ENCODE data around the gene MAST2. TPM values are rescaled to one million over a fixed set of nuclear protein-coding genes. Genes with fewer than 3 reads are reported as not detected.

The MAST2 gene
- total and polyA plus RNA-seq, 2 of the 4 experiments (the other 2 are of a cell fraction), result 14.2 to 41.0 TPM

DNA sequence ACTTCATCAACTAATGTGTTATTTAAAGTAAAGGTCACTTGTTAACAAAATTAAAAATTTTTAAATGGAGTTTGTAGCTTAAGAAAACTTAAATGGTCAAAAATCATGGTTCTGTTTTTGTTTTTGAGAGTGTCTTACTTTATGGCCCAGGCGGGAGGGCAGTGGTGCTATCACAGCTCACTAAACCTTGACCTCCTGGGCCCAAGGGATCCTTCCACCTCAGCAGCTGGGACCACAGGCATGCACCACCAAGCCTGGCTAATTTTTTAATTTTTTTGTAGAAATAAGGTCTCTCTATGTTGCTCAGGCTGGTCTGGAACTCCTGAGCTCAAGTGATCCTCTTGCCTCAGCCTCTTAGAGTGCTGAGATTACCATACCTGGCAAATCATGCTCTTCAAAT is 111.4 kb downstream of the MAST2 start:
- H3K27ac ChIP-seq (ENCODE audit: insufficient read depth, low read length), result no peak overlapping the region
- WGBS, 2 experiments (ENCODE audit: extremely low coverage in 2 of 2, insufficient read length in 1 of 2), result no CpG with 5 or more reads among the region's 1 CpG
- H3K9ac ChIP-seq (ENCODE audit: low read depth, low read length), result no peak overlapping the region
- ChIA-PET POLR2A (ENCODE audit: unreplicated experiment) (no interaction called here), CTCF (interaction anchor here (0.5 kb wide), 1 partner anchor 10 kb away, joined by 4 read pairs; no protein-coding TSS in a partner anchor)
- no peak overlapping the region for H2BK120ac ChIP-seq (ENCODE audit: low read depth, low read length)
- ATAC-seq (ENCODE audit: low read depth) (no peak), DNase-seq (no peak)
- no peak overlapping the region for H3K4me2 ChIP-seq (ENCODE audit: low read depth, low read length)
- H3K18ac ChIP-seq (ENCODE audit: low read depth, low read length), result no peak overlapping the region
- peaks cover 10% of the 10 kb centered on the region for H3K4me1 ChIP-seq (ENCODE audit: control insufficient read depth, insufficient read depth, low read length)
- TF ChIP-seq MAFK (IDR thresholded peaks at IDR 0.05; ENCODE audit: low read depth, low read length) (no peak), FOS (IDR thresholded peaks at IDR 0.05; ENCODE audit: low read depth, low read length) (no peak), RAD21 (IDR thresholded peaks at IDR 0.05; ENCODE audit: low read length) (no peak), NFE2L2 (IDR thresholded peaks at IDR 0.05; ENCODE audit: low read depth, low read length) (no peak), BHLHE40 (IDR thresholded peaks at IDR 0.05; ENCODE audit: low read depth, low read length) (no peak), MXI1 (IDR thresholded peaks at IDR 0.05; ENCODE audit: borderline replicate concordance, low read depth, low read length) (no peak), CHD1 (IDR thresholded peaks at IDR 0.05; ENCODE audit: low read depth, low read length) (no peak), SMC3 (IDR thresholded peaks at IDR 0.05; ENCODE audit: low read depth, low read length) (no peak), RFX5 (IDR thresholded peaks at IDR 0.05; ENCODE audit: low read depth, low read length) (no peak), MAZ (IDR thresholded peaks at IDR 0.05; ENCODE audit: borderline replicate concordance, low read depth, low read length) (no peak), CEBPB (IDR thresholded peaks at IDR 0.05; ENCODE audit: low read depth, low read length) (no peak), POLR2A (IDR thresholded peaks at IDR 0.05; ENCODE audit: low read depth, low read length) (no peak), RCOR1 (IDR thresholded peaks at IDR 0.05; ENCODE audit: insufficient replicate concordance, low read length) (no peak)
- TF ChIP-seq, protein P1, sequence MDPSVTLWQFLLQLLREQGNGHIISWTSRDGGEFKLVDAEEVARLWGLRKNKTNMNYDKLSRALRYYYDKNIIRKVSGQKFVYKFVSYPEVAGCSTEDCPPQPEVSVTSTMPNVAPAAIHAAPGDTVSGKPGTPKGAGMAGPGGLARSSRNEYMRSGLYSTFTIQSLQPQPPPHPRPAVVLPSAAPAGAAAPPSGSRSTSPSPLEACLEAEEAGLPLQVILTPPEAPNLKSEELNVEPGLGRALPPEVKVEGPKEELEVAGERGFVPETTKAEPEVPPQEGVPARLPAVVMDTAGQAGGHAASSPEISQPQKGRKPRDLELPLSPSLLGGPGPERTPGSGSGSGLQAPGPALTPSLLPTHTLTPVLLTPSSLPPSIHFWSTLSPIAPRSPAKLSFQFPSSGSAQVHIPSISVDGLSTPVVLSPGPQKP (IDR thresholded peaks at IDR 0.05; ENCODE audit: borderline replicate concordance, low read depth, low read length), result no peak
- TF ChIP-seq, protein P2, sequence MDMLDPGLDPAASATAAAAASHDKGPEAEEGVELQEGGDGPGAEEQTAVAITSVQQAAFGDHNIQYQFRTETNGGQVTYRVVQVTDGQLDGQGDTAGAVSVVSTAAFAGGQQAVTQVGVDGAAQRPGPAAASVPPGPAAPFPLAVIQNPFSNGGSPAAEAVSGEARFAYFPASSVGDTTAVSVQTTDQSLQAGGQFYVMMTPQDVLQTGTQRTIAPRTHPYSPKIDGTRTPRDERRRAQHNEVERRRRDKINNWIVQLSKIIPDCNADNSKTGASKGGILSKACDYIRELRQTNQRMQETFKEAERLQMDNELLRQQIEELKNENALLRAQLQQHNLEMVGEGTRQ (IDR thresholded peaks at IDR 0.05; ENCODE audit: low read depth, low read length), result no peak
- TF ChIP-seq, protein P3, sequence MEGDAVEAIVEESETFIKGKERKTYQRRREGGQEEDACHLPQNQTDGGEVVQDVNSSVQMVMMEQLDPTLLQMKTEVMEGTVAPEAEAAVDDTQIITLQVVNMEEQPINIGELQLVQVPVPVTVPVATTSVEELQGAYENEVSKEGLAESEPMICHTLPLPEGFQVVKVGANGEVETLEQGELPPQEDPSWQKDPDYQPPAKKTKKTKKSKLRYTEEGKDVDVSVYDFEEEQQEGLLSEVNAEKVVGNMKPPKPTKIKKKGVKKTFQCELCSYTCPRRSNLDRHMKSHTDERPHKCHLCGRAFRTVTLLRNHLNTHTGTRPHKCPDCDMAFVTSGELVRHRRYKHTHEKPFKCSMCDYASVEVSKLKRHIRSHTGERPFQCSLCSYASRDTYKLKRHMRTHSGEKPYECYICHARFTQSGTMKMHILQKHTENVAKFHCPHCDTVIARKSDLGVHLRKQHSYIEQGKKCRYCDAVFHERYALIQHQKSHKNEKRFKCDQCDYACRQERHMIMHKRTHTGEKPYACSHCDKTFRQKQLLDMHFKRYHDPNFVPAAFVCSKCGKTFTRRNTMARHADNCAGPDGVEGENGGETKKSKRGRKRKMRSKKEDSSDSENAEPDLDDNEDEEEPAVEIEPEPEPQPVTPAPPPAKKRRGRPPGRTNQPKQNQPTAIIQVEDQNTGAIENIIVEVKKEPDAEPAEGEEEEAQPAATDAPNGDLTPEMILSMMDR (conservative IDR thresholded peaks at IDR 0.05; ENCODE audit: low read depth, low read length), result no peak
- dilution Hi-C loops (cut with HindIII; ENCODE audit: low sequenced_read_pairs, unreplicated experiment) (no loop called here), in situ Hi-C loops (cut with MboI; ENCODE audit: low sequenced_read_pairs) (no loop called here), intact Hi-C loops (cut with micrococcal nuclease) (no loop called here)
- H3K9me3 ChIP-seq (ENCODE audit: control insufficient read depth, insufficient read depth, low read length), result no peaks in the 10 kb centered on the region
- no peak overlapping the region for H3K4me3 ChIP-seq (ENCODE audit: insufficient read depth, low read depth, low read length)
- H3K79me1 ChIP-seq (ENCODE audit: low read depth in 1 of 2, low read length in 2 of 2), result peaks cover 20 to 35% of the 10 kb centered on the region in 2 experiments
- peak overlapping the region; percentile 27; the same call in 1 of the 2 replicates for H2AK5ac ChIP-seq (ENCODE audit: low read depth, low read length)
- H3K23ac ChIP-seq (ENCODE audit: low read depth, low read length), result no peak overlapping the region
- H2BK15ac ChIP-seq (ENCODE audit: low read depth, low read length), result no peak overlapping the region; the same call in 2 of the 3 replicates
- H4K20me1 ChIP-seq (ENCODE audit: insufficient read depth, low read length), result no peaks in the 10 kb centered on the region
- no peak overlapping the region for H3K14ac ChIP-seq (replicated peaks; ENCODE audit: low read depth, low read length)
- no peak overlapping the region for H3K56ac ChIP-seq (ENCODE audit: extremely low read depth, insufficient read depth, low read length)
- no peak overlapping the region for H2AFZ ChIP-seq (replicated peaks; ENCODE audit: low read length, poor library complexity)
- H4K5ac ChIP-seq (ENCODE audit: low read depth, low read length), result no peak overlapping the region
- H3K36me3 ChIP-seq (ENCODE audit: control insufficient read depth, insufficient read depth, low read length), result no peaks in the 10 kb centered on the region
- no peaks in the 10 kb centered on the region for H3K27me3 ChIP-seq (ENCODE audit: control insufficient read depth, insufficient read depth, low read length)
- no peak overlapping the region for H4K8ac ChIP-seq (ENCODE audit: low read depth in 2 of 2, low read length in 2 of 2)
- no peak overlapping the region for H3K4ac ChIP-seq (ENCODE audit: low read depth, low read length)
- no peak overlapping the region for H2BK20ac ChIP-seq (ENCODE audit: low read depth, low read length)
- peaks cover 6% of the 10 kb centered on the region for H3K9me1 ChIP-seq (ENCODE audit: insufficient read depth, low read length)
- BruUV-seq (replicated peaks), result no TSS peak
- H4K91ac ChIP-seq (ENCODE audit: insufficient read depth, low read depth, low read length), result no peak overlapping the region
- no peak overlapping the region for H2BK5ac ChIP-seq (ENCODE audit: low read depth, low read length, poor library complexity, severe bottlenecking)
- no peak overlapping the region for H2AK9ac ChIP-seq (replicated peaks; ENCODE audit: low read depth, low read length, poor library complexity)

Measured in IMR-90 (cell line).